HG03558 (cell line): ENCODE measurements around the gene IGSF9B.

Experiments
- ATAC-seq: cut with Tn5 transposase; IDR thresholded peaks from one replicate; pipeline ENCODE4 v1.9.1; 2021; ENCODE audit warnings: moderate number of reproducible peaks; ENCODE audit not compliant: unreplicated experiment; ENCODE audit errors: extremely low read depth

The IGSF9B gene

DNA sequence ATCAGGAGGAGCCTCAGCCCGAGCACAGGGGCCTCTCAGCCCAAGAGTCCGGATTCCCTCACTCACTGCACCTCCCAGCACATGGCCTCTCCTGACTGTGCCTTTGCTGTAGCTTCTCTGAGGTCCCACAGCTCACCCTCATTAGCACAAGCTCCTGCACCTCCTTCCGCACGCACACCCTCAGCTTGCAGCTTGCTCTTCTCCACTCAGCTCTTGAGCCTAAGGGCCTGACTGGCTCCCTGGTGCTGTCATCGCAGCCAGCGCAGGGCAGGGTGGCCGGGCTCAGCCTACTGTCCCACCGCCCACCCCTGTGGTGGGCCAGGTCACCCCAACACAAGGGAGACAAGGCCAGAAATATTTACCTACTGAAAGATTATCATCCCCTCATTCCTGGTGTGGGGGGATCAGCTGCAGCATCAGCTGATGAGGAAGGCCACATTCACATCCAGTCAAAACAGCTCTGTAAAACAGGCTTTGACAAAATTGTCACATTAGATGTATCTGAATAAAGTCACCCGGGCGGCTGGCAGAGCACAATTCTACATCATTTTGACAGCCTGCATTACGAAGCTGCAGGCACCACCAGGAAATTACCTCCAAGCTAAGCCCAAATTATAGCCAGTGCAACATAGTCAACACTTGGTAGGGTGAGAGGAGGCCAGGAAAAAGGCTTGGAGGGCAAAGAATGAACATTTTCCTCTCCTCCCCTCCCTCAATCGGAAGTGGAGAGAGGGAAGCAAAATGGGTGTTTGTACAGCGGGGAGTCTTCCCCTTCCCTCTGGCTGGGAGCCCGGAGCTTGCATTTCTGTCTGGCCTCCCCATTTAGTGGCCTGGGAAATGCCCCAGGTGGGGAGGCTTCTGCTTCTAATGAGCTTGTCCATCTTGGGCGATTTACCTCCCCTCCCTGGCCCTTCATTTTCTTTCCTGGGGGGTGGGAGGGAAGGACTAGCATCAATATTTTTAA lies 29.5 kb upstream of the IGSF9B start:
- no peak for ATAC-seq

DNA sequence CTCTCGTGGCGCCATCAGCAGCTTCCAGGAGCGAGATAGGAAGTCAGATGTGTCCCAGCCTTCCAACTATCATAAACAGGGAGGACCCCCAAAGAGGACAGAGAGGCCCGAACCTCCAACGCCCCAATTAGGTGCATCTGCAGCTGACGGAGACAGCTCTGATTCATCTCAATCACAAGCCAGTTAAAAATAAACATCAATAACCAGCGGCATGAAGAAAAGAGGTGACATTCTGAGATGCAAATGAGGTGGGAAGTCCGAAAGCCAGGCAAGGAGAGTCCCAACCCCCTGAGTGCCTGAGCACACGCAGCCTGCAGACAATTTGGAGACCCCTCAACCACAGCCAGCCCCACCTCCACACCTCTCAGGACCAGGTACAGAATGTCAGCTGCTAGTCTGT lies 28.1 kb upstream of the IGSF9B start:
- ATAC-seq = no peak

DNA sequence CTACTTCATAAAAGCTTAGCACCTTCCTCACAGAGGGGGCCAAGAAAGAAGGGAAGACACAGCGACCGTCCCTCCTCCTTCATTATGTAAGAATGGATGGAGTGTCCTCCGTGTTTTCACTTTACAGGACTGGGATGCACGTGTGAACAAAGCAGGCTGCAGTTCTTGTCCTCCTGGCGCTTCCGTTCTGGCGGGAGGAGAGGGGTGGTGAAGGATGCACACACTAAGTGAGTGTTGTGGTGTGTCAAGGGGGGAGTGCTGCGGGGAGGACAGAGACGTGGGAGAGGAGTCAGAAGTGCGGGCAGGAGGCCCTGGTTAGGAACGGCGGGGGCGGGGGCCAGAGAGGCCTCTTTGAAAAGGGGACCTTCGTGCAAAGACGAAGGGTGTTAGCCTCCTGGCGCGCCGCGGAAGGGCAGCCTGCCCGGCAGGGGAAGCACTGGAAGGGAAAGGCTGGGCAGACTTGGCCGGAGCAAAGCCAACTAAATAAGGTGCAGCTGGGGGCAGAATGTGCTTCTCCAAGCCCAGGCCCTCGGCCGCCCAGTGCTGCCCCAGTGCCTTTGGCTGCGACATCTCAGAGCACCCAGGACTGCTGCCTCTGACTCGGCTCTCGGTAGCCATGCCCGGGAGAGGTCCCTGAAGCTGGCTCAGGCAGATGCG lies 27.0 kb upstream of the IGSF9B start:
- ATAC-seq = no peak

DNA sequence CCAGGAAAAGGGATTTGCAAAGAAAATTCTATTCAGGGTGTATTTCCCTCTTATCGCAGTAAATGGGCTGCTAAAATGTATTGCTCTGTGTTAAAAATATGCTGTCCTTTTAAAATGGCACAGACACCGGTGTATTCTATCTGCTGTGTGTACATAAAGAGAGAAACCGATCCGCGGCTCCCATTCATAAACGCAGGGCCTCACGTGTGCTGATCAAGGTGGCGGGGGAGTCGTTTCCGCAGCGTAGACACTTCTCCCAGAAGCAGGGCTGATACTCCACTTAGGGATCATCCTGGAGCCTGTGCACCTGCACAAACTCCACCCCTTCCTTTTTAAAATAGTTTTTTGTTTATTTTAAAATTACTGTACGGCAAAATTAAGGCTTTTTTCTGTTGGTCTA lies 26.1 kb upstream of the IGSF9B start:
- no peak for ATAC-seq

DNA sequence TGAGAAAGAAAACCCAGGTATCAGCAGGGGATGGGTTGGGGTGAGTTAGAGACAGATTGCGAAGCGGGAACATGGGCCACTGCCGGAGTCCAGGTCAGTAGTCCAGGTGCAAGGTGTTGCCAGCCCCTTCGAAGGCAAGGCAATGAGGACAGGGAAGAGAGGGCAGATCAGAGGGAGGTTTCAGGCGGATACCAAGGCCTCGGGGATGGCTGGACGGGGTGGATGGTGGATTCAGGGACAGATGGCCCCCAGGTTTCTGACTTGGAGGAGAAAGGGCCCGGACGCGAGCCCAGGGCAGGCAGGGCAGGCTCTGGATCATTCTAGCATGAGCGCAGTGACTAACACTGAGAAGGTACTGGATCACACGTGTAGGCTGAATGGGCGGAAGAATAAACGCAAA lies 25.4 kb upstream of the IGSF9B start:
- no peak for ATAC-seq

DNA sequence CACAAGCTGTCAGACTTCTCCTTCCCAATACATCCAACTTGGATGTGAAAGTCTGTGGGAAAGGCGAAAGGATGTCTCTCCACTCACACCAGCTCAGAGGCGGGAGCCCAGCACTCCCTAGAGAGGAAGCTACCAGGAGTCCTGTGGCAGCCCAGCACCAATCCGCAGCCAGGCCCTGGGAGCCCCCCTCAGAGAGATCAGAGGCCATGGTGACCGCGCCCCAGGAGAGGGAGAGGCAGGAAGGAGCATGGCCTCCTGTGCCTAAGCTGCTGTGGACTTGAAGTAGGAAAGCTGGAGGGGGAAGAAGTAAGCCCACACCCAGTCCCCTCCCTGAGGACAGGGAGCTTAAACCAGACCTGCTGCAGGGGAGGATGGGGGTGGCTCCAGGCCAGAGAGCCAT lies 24.4 kb upstream of the IGSF9B start:
- ATAC-seq = no peak

DNA sequence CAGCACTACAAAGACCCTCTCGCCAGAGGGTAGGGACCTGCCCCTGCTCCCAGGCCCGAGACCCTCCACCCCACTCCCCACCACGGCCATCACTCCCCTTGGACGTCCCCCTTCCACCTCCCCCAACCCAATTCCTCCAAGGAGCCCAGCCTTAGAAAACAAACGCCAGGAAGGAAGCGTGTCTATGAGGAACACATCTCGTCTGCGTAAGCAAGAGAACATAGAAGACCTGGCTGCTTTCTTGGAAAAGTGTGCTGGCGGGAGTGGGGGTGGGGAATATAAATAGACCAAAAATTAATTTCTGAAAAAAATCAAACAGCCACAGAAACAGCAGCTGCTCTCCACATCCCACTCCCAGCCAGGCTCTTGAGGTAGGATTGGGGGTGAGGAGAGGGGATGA lies 23.9 kb upstream of the IGSF9B start:
- ATAC-seq = no peak

DNA sequence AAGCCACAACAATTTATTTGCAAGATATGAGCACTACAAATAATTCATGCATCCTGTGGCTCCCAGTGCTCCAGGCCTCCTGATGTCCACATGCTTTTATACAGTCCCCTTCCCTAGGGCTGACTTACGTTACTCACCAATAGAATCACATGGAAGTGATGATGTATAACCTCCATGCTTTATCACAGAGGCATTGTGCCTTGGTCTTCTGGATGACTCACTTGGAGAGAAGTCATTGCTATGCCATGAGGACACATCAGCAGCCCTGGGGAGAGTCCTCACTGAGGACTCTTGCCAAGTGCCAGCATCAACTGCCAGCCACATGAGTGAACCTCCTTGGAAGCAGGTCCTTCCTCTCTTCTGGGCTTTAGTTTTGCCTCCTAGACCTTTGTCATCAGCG lies 22.0 kb upstream of the IGSF9B start:
- no peak for ATAC-seq

DNA sequence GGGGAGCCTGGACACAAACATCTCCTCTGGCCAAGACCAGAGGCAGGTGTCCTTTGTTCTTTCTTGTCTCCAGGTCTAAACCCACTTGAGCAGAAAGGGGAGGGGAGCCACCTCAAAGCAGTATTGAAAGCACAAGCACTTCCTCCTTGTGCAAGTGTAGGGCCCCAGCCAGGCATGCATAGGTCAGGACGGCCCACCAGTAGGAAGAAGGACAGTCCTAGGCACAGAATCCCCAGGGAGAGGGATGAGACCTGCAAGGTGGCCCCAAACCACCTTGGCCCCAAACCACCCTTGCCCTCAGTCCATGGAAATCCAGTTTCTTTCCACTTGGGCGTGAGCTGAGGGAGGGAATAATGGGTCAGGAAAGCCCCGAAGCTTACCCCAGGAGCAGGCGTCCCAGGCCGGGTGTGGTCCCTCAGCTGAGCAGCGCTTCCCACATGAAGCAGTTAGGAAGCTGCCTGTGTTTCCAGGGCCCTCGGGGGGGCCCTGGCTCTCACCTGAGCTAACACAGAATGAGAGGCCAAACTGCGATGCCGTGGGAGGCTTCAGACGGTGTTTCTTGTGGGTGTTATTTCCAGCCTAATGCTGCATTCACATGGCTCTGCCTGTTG lies 20.4 kb upstream of the IGSF9B start:
- ATAC-seq = peak; percentile 97

DNA sequence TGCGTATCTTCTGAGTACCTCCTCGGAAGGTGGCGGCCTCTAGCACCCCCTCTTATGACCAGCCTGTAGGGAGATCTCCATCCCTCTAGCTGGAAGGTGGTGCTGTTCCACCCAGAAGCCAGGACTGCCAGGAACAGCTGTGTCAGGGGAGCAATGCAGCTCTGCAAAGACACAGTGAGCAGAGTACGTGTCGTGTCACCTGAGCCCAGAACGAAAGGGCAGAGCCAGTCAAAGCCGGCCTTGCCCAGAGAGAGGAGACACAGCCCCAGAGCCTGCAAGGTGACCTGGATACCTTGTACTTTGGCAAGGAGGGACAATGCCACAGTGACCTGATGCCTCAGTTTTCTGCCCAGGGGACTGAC lies 18.7 kb upstream of the IGSF9B start:
- ATAC-seq = no peak

DNA sequence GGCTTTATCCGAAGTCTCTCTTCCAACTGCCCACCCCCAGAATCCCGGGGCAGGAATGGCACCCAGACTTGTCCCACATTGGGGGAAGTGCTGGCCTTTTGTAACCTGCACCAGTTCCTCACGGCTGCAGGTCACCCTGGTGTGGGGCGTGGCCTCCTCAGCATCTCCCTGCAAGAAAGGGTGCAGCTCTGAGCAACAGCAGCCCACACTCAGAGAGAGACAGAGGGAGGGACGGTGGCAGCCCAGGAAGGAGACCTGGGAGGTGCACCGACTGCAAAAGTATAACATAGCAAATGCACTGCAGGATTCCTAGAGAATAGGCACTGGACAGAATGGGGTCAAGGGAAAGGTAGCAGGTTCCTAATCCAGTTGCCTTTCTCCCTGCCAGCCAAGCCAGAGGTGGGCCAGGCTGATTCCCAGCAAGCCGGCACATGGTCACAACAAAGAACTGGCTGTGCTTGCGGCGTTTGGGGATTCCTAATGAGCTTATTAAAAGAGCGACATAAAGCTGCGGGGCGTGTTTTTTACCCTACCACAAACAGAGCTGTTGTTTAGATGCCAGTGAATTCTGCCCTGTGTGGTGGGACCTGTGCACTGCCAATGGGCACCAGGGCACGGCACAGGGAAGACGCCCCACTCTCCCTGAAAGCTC lies 18.2 kb upstream of the IGSF9B start:
- ATAC-seq = no peak

DNA sequence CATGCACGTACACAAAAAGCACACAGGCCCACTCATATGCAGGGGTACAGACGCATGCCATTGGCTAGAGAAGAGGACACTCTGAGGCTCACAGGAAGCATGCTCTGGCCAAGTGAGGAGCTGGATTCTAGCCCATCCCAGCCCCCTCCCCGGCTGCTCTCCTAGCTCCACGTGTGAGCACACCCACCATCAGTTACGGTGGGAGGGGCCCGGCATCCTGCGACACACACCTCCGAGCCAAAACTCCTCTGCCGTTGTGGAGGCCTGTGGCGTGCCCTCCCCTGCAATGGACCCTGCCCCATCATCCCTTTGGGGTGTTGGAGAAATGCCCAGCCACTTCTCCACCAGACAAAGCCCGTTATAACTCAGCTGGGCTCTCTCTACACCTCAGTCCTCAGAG lies 15.1 kb upstream of the IGSF9B start:
- no peak for ATAC-seq

DNA sequence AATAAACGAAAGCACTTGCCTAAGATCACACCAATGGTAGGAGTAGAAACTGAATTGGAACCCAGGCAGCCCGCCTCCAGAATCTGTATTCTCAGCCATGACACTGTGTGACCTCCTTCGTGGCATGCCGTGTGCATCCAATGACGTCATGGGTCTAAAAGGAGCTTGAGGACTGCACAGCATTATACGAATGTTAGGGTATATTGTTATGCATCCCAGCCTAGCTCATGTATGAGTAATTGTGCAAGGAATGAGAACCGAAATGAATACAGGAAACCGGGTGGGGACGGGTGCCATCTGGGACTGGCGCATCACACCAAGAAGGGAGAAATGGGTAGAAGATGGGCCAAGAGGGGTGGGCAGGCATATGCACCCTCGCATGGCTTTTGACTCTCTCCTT lies 12.3 kb upstream of the IGSF9B start:
- ATAC-seq = no peak

DNA sequence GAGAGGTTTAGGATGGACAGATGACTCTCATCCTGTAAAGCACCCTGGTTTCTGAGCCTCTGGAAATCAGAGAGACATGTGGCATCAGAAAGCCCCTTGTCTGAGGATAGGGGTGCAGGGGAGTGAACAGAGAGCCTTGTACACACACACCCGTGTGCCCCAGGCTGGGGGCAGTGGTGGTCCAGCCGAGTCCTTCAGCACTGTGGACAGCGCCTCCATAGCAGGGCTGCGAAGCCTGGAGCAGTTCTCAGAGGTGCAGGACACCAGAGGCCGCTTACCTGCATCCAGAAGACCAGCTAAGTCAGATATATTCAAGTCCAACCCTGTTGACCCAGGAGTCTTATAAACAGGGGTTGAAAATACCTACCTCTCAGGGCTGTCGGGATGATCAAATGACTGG lies 11.5 kb upstream of the IGSF9B start:
- no peak for ATAC-seq

DNA sequence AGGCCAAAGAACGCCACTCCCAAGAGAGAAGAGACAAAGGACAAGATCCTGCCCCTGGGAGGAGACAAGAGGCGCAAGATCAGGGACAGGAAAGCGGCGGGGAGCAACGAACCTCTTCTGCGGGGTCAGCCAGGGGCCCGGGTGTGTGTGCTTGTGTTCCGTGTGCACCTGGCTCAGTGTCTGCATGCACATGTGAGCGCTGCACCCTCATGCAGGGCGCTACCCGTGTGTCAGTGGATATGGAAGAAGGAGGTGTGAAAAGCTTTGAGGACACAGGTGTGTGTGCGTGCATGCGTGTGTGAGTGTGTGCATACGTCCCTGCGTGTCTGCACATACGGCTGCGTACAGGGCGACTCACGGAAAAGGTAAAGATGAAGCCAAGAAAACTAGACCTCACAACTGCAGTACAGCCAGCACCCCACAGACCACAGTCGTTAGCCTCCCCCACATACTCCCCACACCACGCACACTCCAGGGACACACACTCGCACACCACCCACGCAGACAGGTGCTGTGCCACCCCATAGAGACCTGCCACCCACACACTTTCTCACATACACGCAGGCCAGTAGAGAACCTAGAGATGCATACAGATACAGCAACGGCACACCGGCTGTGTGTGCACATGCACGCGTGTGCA lies 11.0 kb upstream of the IGSF9B start:
- no peak for ATAC-seq

DNA sequence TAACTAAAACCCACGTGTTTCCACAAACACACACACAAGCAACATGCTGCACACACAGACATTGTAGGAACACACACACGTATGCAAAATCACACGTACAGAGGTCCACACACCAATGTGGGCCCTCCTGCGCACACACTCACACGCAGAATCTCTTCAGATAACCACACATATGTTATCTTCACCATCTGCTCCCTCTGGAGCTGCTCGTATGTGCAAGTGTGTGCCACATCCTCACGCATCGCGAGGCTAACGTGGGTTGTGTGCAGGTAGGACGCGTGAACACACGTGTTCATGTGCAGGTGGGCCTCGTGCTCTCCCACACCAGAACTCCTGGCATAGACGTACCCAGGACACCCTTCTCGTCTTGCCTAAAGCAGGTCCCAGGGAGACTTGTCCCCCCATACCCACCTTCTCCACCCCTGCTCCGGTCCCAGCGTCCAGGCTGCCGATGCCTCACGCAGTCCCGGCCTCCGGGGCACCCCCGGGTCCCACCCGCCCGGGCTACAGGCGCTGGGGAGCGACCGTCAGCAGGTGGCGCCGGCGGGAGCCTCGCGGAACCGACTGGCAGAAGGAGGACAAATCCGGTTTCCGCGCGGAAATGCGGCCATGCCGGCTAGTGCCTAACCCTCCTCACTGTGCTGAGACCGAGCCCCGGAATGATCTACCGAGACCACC lies 10.3 kb upstream of the IGSF9B start:
- no peak for ATAC-seq

DNA sequence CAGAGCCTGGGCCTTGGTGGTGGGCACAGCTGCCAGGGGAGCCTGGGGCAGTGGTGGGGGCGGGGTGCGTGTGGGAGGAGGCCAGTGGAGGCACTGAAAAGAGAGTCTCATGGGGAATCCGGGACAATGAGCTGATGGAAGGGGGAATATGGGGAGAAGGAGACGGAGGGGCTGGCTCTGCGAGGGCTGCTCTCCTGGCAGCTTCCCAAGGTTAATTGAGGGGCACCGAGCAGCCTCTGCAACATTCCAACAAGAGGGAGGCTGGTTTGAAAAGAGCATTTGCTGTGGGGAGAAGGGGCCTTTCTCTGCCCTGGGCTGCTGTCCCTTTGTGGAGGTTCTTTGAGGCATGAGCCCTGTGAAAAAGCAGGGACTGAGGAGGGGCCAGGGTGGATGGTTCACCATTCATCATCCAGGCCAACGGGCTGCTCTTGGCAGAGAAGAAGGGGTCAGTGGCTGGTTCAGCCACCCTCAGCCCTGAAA lies 9.4 kb upstream of the IGSF9B start:
- no peak for ATAC-seq

DNA sequence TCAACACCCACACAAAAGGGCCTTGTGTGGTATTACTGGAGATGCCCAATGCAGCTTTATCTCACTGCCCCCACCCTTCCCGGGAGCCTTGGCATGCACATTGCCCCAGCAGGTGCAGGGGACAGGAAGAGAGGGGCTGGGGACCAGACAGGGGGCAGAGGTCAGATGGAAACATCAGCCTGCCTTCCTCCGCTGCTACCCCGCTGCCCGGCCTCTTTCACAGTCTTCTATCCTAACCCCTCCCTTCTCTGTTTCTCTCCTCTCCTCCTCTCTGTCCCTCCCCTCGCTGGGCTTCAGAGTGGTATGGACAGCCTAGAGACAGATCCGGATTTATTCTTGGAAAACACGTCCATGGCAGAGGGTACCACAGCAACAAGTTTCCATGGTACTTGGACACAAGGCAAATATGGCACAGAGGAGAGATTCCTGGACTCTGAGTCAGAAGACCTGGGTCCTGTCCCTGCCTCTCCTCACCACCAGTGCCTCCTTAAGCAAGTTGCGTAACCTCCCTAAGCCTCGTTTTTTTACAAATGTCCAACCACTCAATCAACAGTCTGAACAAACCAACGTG lies 8.3 kb upstream of the IGSF9B start:
- no peak for ATAC-seq

DNA sequence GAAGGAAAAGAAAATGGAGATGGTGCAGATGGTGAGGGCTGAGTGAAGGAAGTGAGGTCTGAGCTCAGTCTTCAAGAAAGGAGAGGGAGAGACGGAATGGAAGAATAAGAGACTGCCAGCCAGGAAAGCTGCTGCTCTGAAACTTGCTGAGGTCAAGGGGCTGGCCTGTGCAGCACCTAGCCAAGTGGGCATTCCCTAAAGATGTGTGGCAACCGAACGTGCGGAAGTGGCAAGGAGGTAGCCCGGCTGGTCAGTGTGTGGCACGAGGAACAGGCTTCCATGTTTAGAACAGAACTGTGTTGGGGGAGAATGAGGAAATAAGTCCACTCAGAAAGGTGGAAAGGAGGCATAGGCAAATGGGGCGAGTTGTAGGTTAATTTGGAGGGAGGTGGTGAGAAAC lies 7.6 kb upstream of the IGSF9B start:
- no peak for ATAC-seq
